HG02870 (cell line): ENCODE data around the gene ALK.

Source experiments
- ATAC-seq: cut with Tn5 transposase; IDR thresholded peaks from one replicate; pipeline ENCODE4 v1.9.1; 2021; ENCODE audit warnings: mild to moderate bottlenecking, moderate library complexity; ENCODE audit not compliant: unreplicated experiment

The ALK gene

GRCh38 chr2:29549069-29549380, 372.4 kb downstream of the ALK start:
- no peak for ATAC-seq

- no peak for ATAC-seq
These were observed 376.5 kb downstream of the ALK start for GRCh38 chr2:29544917-29545316.

- no peak for ATAC-seq
These were observed 377.4 kb downstream of the ALK start for GRCh38 chr2:29544031-29544430.

GRCh38 chr2:29535188-29535587, 386.2 kb downstream of the ALK start:
- no peak for ATAC-seq

- no peak for ATAC-seq
These were observed 388.9 kb downstream of the ALK start for GRCh38 chr2:29532436-29532835.

- ATAC-seq = no peak
These were observed 389.8 kb downstream of the ALK start for GRCh38 chr2:29531626-29532025.

GRCh38 chr2:29530281-29530680, 391.1 kb downstream of the ALK start:
- ATAC-seq = no peak

GRCh38 chr2:29528891-29529520, 392.4 kb downstream of the ALK start:
- no peak for ATAC-seq

GRCh38 chr2:29528371-29528770, 393.0 kb downstream of the ALK start:
- ATAC-seq = no peak

GRCh38 chr2:29527947-29528346, 393.4 kb downstream of the ALK start:
- no peak for ATAC-seq

- no peak for ATAC-seq
These were observed 394.5 kb downstream of the ALK start for GRCh38 chr2:29526587-29527586.

- ATAC-seq = no peak
These were observed 395.5 kb downstream of the ALK start for GRCh38 chr2:29525921-29526320.

- no peak for ATAC-seq
These were observed 396.7 kb downstream of the ALK start for GRCh38 chr2:29524652-29525051.

GRCh38 chr2:29522951-29523669, 398.3 kb downstream of the ALK start:
- no peak for ATAC-seq

GRCh38 chr2:29520001-29520400, 401.4 kb downstream of the ALK start:
- no peak for ATAC-seq

- ATAC-seq = no peak
These were observed 402.0 kb downstream of the ALK start for GRCh38 chr2:29519338-29519925.

GRCh38 chr2:29518646-29519337, 402.6 kb downstream of the ALK start:
- ATAC-seq = no peak

GRCh38 chr2:29518010-29518409, 403.4 kb downstream of the ALK start:
- no peak for ATAC-seq

- ATAC-seq = no peak
These were observed 404.0 kb downstream of the ALK start for GRCh38 chr2:29517413-29517812.

- ATAC-seq = no peak
These were observed 404.6 kb downstream of the ALK start for GRCh38 chr2:29516767-29517166.

- no peak for ATAC-seq
These were observed 411.5 kb downstream of the ALK start for GRCh38 chr2:29509878-29510277.
